Melanocyte of skin (primary cell): ENCODE results near the gene APPBP2. TPM values are rescaled to one million over a fixed set of nuclear protein-coding genes. Genes with fewer than 3 reads are reported as not detected.

Source experiments
- small RNA-seq, 2 donors: library from RNA; depleted of rRNA; stranded (forward); fragments of <200 nt; gene quantifications; one replicate each; pipeline ENCODE3, GENCODE V24; 2012
- total RNA-seq, 2 donors: library from RNA; depleted of rRNA; stranded (reverse); fragments of >200 nt; gene quantifications; 2 replicates each; pipeline ENCODE4 v1.2.3, GENCODE V29; 2012

APPBP2 gene
- total RNA-seq = 10 to 100 TPM; 31.6 to 42.7 TPM

DNA sequence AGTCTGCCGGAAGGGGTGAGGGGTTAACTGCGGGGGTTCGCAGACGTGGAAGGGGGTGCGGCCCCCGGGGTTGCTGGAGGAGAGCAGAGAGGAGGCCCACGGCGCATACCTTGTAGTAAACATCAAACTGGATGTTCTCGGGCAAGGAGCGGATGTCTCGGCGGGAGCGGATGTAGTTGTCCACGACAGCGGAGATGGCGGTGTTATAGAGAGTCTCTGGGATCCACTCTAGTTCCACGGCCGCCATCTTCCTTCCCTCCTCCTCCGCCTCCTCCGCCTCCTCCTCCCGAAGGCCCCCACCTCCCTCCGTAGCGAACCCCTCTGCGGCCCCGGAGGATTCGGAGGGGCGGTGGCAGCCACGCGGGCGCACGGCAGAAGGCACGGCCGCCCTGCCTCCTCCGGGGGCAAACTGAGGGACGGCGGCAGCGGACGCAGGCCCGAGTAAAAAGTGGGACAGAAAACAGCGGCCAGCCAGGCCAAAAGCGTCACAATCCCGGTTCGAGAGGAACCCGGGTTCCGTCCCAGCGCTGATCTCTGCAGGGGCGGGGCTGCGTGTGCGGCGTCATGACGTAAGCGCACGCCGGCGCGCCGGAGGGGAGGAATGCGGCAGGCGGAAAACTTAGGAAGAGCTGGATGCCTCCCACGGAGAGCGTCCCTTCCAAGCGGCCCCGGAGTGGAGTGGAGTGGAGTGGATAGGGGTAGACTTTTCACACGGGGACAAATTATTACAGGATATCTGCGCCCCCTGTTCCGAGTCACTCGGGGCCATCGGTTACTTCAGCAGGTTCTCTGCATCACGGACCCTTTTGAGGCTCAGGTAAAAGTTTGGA, at the start of gene APPBP2:
TSS of gene APPBP2 (minus strand) at position 558 of the 830 bp plus-strand sequence. CDS start at position 247, 311 bp downstream.

GRCh38 chr17:60422162-60422665, 103.8 kb downstream of the APPBP2 start, which contains the start of gene CHCT1:
TSS of gene CHCT1 (plus strand) at chr17:60422489. CDS start at chr17:60422593, 104 bp downstream.

Small RNA genes within 50 kb of the gene (small RNA-seq; reads per million reads assigned to genes)
- 0 to 0.06 reads per million in 2 donors for gene AC011921.2

Other genes with a start within 250 kb of the APPBP2 start
- gene USP32, start 134.1 kb downstream of the APPBP2 start, total RNA-seq = 100 to 1,000 TPM; 100 to 114 TPM
- not detected for gene CHCT1, start 103.8 kb downstream of the APPBP2 start, total RNA-seq
- gene PPM1D, start 74.0 kb upstream of the APPBP2 start, total RNA-seq = 10 to 100 TPM; 13.3 to 14.5 TPM
- gene BCAS3, start 151.6 kb upstream of the APPBP2 start, total RNA-seq = 10 to 100 TPM; 31.0 to 69.9 TPM